ENCODE data around the gene GTPBP8.
"Not testable (repeated sequence)": the region's sequence is repeated elsewhere in the genome, so short reads cannot be mapped to it uniquely, and the experiment has no call there.

Gene GTPBP8

DNA sequence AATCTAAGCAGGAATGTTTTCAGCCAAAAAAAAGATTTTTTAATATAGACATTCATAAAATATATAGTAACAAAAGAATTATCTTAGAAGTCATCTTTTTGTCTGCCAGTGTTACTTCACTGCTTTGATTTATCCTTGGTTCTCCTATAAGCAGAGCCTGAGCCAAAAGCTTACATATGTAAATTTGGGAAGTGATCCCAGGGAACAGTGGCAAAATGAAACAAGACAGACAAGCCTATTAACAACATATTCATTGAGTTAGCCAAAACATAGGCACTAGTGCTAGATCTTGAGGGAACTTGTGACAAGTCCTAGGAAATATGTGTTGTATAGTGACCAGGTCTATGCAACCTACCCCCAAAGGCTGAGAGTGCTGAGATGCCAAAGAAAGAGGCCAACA is 11.3 kb downstream of the GTPBP8 start:
- no peak for DNase-seq

GRCh38 chr3:113002679-113003078 is 11.9 kb downstream of the GTPBP8 start:
- DNase-seq: no peak

- DNase-seq: no peak
These were observed 14.8 kb downstream of the GTPBP8 start for GRCh38 chr3:113005611-113006010.

DNA sequence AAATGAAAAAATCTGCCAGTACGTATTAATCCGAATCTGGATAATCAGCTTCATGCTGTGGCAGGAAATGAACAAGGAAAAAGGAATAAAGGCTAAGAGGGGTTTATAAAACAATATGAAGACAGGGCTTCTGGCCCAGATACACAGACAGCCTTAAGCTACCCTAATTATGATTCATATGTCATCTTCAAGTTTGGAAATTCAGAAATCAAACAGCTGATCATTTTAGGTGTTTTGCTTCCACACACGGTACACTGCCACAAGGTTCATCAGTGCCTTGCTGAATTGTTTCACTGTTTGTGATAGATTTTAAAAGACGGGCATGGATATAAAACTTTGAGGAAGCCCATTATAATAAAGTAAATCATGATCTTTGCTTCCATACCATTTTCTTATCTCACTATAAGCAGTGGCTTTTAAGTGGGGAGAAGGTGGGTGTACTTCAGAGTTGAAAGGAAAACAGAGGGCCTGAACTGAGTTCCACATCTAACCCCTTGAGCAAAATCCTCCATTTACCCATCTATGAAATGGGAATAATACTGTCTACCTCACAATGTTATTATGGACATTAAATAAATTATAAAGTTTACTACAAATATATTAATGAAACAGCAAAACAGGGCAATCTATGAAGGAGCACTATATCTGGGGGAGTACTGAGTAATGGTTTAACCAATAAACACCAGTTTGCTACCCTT is 15.7 kb downstream of the GTPBP8 start:
- DNase-seq: no peak

DNA sequence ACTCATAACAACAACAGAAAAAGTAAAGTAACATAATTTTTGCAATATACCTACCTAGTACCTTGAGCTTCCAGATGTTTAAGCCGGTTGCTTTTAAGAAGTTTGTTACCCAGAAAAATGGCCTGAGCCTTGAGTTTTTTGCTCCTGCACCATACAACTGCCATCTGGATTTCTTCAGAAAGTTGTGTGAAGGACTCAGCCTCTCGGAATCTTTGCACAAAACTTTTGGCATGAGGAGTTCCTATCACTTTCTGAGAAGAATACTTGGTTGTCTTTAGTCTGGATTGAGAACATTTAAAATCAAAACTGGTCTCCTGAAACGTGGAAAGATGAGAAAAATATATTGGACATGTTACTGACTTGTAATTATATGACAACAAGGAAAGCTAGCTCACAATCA is 17.3 kb downstream of the GTPBP8 start:
- no peak for DNase-seq

GRCh38 chr3:113013593-113013992 is 22.8 kb downstream of the GTPBP8 start:
- DNase-seq: no peak

DNA sequence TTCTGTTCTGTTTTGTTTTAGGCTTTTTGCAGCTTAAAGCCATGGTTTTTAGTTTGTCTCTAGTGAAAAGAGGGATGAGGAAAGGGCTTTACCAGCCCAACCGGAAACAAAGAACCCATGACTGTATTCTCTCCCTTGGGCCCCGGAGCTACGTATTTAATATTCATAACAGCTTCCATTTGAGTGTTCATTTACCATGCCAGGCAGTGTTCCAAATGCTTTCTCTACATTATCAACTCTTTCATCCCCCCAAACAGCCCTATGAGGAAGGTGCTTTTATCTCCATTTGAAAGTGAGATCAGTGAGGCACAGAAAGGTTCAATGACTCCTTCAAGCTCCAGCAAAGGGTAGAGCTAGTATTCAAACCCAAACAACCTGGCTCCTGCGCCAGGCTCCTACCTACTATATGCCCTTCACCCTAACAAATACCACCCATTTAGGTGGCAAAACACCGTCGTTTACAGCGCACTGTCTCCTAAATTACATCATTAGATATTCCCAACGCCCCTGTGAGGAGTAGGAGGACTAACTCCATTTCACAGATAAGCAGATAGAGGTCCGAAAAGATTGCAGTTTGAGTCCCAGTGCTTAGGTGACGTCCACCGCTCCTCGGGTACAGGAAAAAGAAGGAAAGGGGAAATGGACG is 27.9 kb downstream of the GTPBP8 start:
- no peak for DNase-seq

DNA sequence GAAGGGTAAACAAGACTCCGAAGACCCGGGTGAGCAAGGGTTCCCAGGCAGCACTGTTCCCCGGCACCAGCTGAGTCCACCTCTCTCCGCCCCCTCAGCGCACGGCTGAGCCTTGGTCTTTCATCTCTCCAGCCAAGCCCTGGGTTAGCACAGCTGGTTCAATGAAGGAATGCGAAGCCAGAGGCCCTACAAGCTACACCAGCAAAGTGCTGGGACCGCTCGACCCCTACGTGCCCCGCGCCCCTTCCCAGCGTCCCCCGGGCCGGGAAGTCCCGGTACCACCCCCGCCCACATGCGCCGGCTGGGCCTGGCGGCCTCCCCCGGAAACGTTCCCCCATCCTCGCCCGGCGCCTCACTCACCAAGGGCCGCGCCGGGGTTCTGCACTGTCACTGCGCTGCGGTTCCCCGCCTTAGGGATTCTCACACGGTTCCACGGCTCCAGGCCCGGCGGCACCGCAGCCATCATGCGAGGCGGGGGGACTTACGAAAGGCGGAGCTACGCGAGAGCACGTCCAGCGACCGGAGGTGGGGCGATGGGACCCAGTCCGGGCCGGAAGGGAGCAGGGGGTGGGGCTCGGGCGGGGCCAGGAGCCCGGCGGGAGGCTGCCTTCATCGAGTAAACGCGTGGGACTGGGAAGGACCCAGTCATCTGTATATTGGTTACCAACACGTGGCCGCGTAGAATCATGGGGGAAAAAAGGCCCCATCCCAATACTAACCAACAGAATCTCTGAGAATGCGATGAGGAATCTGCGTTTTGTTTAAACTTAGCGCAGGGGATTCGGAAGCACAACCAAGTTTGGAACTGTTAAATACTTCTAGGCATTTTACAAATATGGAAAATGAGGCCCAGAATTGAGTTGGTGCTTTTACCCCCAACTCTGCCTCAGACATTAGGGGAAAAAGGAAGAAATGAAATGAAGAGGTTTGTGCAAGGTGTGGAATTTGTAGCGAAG is 28.7 kb downstream of the GTPBP8 start:
- DNase-seq: peak; percentile 90

DNA sequence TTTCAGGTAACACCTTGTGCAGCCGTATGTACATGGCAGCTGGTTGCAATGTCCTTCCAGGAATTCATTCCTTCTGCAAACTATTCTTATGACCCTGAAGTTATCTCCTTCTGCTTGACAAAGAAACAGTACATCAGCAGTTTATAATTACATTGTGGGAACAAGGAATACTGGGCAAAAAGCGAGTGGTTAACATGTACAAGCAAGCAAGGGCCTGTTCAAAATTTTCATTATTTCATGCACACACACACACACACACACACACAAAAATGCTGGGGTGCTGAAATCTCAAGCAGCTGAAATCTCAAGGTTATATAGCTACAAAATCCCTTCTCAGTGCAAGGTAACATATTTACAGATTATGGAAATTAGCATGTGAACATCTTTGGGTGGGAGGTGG is 30.7 kb downstream of the GTPBP8 start:
- DNase-seq: no peak

- no peak for DNase-seq
These were observed 43.2 kb downstream of the GTPBP8 start for GRCh38 chr3:113034011-113034410.

- DNase-seq: peak; percentile 53
These were observed 44.7 kb downstream of the GTPBP8 start for GRCh38 chr3:113035387-113035982.

DNA sequence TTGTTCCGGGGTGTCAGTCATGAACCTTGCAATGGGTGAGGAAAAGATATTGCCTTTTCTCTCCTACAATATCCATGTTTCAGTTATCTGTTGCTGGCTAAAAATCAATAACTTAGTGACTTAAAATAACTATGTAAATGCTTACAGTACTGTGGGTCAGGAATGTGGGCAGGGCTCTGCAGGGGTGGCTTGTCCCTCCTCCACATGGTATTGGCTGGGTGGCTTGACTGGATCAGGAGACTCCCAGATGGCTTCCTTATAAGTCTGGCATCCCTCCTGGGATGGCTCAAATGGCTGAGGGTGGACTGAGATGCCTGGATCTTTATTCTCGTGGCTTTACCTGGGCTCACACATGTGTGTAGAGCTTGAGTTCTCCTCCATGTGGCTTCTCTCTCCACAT is 47.5 kb downstream of the GTPBP8 start:
- DNase-seq: no peak

DNA sequence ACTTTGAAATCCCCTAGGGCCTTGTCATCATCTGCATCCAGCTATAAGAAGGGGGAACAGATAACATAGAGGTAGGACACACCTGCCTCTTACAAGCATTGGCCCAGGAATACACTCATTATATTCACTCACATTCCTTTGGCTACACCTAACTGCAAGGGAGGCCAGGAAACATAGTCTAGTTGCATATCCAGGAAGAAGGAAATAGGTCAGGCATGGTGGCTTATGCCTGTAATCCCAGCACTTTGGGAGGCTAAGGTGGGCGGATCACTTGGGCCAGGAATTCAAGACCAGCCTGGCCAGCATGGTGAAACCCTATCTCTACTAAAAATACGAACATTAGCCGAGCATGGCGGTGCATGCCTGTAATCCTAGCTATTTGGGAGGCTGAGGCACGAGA is 48.8 kb downstream of the GTPBP8 start:
- no peak for DNase-seq

GRCh38 chr3:113040231-113040630 is 49.4 kb downstream of the GTPBP8 start:
- DNase-seq: no peak

GRCh38 chr3:113043686-113044085 is 52.9 kb downstream of the GTPBP8 start:
- DNase-seq: no peak

DNA sequence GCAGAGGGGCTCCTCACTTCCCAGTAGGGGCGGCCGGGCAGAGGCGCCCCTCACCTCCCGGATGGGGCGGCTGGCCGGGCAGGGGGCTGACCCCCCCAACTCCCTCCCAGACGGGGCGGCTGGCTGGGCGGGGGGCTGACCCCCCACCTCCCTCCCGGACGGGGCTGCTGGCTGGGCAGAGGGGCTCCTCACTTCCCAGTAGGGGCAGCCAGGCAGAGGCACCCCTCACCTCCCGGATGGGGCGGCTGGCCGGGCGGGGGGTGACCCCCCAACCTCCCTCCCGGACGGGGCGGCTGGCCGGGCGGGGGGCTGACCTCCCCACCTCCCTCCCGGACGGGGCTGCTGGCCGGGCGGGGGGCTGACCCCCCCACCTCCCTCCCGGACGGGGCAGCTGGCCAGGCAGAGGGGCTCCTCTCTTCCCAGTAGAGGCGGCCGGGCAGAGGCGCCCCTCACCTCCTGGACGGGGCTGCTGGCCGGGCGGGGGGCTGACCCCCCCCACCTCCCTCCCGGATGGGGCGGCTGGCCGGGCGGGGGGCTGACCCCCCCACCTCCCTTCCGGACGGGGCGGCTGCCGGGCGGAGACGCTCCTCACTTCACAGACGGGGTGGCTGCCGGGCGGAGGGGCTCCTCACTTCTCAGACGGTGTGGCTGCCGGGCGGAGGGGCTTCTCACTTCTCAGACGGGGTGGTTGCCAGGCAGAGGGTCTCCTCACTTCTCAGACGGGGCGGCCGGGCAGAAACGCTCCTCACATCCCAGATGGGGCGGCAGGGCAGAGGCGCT is 55.6 kb downstream of the GTPBP8 start:
- DNase-seq: not testable (repeated sequence)

DNA sequence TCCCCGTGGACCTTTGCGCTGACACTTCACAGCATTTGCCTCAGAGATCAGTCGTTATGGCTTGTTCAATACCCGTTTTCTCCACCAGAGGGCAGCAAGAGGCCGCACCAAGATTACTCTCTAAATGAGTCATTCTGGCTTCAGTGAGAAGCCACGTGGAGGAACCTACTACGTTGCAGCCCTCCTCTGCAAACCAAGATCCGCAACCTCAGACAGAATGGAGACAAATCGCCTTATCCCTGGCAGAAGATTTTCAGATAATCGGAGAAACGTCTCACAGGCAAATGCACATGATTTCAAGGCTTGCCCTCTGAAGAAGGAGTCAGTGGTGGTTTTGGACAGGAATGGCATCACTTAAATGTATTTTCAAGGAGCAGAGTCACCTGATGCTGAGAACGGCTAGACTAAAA is 60.5 kb downstream of the GTPBP8 start:
- DNase-seq: peak; percentile 60

Data from NCI-H1105 (cell line).